GM12878 (cell line): ENCODE data around the gene ACKR2.

ENCODE experiments used
- CBFB ChIP-seq: IDR thresholded peaks from 2 replicates; pipeline ENCODE4 v1.6.1; 2016; ENCODE audit warnings: antibody characterized with exemption, low read depth
- CREM ChIP-seq: IDR thresholded peaks from 2 replicates; pipeline ENCODE4 v1.6.1; 2014; ENCODE audit warnings: antibody characterized with exemption, low read depth
- CTCF ChIP-seq, 3 experiments: IDR thresholded peaks in 2 of 3; conservative IDR thresholded peaks in 1 of 3; 2 replicates each; pipeline ENCODE4 v1.5.1; 2011; ENCODE audit warnings: low read depth in 3 of 3, low read length in 3 of 3, mild to moderate bottlenecking in 3 of 3, control low read depth in 2 of 3, moderate library complexity in 2 of 3, inconsistent platforms in 1 of 3, mixed read lengths in 1 of 3; ENCODE audit not compliant: control insufficient read depth in 2 of 3, insufficient read depth in 1 of 3; ENCODE audit errors: extremely low read depth in 1 of 3
- EP300 ChIP-seq, 2 experiments: fragments of 150-350 bp in 1 of 2; IDR thresholded peaks; 2 replicates each; pipeline ENCODE4 v1.6.1; 2011 to 2012; ENCODE audit warnings: low read depth in 2 of 2, low read length in 2 of 2, borderline replicate concordance in 1 of 2, improper control_type of control experiment in 1 of 2, inconsistent platforms in 1 of 2; ENCODE audit not compliant: control insufficient read depth in 1 of 2
- YBX1 ChIP-seq: fragments of 450-650 bp; IDR thresholded peaks from 2 replicates; pipeline ENCODE4 v1.6.1; 2016; ENCODE audit warnings: antibody characterized with exemption
- TF ChIP-seq, protein P1 (sequence below): fragments of 450-650 bp; IDR thresholded peaks from 2 replicates; pipeline ENCODE4 v1.6.1; 2017; ENCODE audit warnings: mild to moderate bottlenecking, moderate library complexity
- TF ChIP-seq, protein P2 (sequence below): IDR thresholded peaks from 2 replicates; pipeline ENCODE4 v1.6.1; 2011; ENCODE audit warnings: borderline replicate concordance, low read depth, mild to moderate bottlenecking, moderate library complexity, low read length; ENCODE audit not compliant: insufficient read depth, poor library complexity, severe bottlenecking

DNA sequence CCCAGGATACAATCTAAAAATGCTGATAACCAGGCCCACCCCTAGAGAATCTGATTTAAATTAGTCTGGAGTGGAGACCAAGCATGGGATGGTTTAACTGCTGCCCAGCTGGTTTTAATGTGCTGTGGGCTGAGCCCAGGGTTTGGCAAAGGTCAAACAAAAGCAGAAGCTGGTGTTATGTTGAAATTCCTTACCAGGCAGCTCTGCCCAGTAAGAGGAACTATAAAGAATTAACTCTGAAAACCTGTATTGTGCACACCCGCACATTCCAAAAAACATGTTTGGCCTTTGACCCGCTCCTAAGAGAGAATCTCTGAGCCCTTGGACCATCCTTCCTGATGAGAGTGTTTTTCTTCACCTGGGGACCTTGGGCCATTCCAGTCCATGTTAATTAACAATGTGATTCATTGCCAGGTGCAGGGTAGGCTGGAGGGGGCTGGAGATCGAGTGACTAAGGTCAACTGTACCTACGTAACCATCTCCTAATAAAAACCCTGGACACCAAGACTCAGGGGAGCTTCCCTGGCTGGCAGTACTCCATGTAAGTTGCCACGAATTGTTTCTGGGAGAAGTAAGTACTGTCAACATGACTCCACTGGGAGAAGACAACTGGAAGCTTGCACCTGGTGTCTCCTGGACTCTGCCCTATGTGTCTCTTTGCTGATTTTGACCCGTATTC lies 47.1 kb upstream of the ACKR2 start:
- TF ChIP-seq, protein P1, sequence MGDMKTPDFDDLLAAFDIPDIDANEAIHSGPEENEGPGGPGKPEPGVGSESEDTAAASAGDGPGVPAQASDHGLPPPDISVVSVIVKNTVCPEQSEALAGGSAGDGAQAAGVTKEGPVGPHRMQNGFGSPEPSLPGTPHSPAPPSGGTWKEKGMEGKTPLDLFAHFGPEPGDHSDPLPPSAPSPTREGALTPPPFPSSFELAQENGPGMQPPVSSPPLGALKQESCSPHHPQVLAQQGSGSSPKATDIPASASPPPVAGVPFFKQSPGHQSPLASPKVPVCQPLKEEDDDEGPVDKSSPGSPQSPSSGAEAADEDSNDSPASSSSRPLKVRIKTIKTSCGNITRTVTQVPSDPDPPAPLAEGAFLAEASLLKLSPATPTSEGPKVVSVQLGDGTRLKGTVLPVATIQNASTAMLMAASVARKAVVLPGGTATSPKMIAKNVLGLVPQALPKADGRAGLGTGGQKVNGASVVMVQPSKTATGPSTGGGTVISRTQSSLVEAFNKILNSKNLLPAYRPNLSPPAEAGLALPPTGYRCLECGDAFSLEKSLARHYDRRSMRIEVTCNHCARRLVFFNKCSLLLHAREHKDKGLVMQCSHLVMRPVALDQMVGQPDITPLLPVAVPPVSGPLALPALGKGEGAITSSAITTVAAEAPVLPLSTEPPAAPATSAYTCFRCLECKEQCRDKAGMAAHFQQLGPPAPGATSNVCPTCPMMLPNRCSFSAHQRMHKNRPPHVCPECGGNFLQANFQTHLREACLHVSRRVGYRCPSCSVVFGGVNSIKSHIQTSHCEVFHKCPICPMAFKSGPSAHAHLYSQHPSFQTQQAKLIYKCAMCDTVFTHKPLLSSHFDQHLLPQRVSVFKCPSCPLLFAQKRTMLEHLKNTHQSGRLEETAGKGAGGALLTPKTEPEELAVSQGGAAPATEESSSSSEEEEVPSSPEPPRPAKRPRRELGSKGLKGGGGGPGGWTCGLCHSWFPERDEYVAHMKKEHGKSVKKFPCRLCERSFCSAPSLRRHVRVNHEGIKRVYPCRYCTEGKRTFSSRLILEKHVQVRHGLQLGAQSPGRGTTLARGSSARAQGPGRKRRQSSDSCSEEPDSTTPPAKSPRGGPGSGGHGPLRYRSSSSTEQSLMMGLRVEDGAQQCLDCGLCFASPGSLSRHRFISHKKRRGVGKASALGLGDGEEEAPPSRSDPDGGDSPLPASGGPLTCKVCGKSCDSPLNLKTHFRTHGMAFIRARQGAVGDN, result no peak
- TF ChIP-seq CREM (no peak), CBFB (no peak), EP300 (IDR thresholded peaks at IDR 0.05; ENCODE audit: borderline replicate concordance in 1 of 2, control insufficient read depth in 1 of 2, low read depth in 2 of 2, low read length in 2 of 2) (no peak), YBX1 (no peak), CTCF (IDR thresholded peaks at IDR 0.05 in 2 of 3, conservative IDR thresholded peaks at IDR 0.05 in 1 of 3; ENCODE audit: control insufficient read depth in 2 of 3, extremely low read depth in 1 of 3, insufficient read depth in 1 of 3, low read depth in 3 of 3, low read length in 3 of 3) (no peak)
- TF ChIP-seq, protein P2, sequence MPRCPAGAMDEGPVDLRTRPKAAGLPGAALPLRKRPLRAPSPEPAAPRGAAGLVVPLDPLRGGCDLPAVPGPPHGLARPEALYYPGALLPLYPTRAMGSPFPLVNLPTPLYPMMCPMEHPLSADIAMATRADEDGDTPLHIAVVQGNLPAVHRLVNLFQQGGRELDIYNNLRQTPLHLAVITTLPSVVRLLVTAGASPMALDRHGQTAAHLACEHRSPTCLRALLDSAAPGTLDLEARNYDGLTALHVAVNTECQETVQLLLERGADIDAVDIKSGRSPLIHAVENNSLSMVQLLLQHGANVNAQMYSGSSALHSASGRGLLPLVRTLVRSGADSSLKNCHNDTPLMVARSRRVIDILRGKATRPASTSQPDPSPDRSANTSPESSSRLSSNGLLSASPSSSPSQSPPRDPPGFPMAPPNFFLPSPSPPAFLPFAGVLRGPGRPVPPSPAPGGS, result no peak
